HepG2 (cell line): Measurements from ENCODE around the gene PLEKHG2. TPM values are rescaled to one million over a fixed set of nuclear protein-coding genes. Genes with fewer than 3 reads are reported as not detected.

Experiments
- GTF3A ChIP-seq: sonication (generic); formaldehyde crosslinking; conservative IDR thresholded peaks from 2 replicates; pipeline ENCODE4 v1.4.0; 2020; ENCODE audit warnings: mild to moderate bottlenecking, missing genetic modification reagents
- GZF1 ChIP-seq: sonication (generic); formaldehyde crosslinking; IDR thresholded peaks from 2 replicates; pipeline ENCODE4 v1.5.1; 2020; ENCODE audit warnings: mild to moderate bottlenecking, missing genetic modification reagents
- PHF21A ChIP-seq: sonication (generic); formaldehyde crosslinking; IDR thresholded peaks from 2 replicates; pipeline ENCODE4 v1.5.0; 2020; ENCODE audit warnings: mild to moderate bottlenecking, missing genetic modification reagents
- POLR2G ChIP-seq: fragments of 200-400 bp; formaldehyde crosslinking; IDR thresholded peaks from 2 replicates; pipeline ENCODE4 v1.6.1; 2018; ENCODE audit warnings: mild to moderate bottlenecking, low read depth, low read length, moderate library complexity
- PTBP1 ChIP-seq: fragments of 200-400 bp; formaldehyde crosslinking; IDR thresholded peaks from 2 replicates; pipeline ENCODE4 v1.6.1; 2018; ENCODE audit warnings: low read length, low read depth; ENCODE audit not compliant: poor library complexity, severe bottlenecking
- RBAK ChIP-seq: sonication (generic); formaldehyde crosslinking; IDR thresholded peaks from 2 replicates; pipeline ENCODE4 v1.5.1; 2020; ENCODE audit warnings: mild to moderate bottlenecking, missing genetic modification reagents
- REL ChIP-seq: sonication (generic); formaldehyde crosslinking; conservative IDR thresholded peaks from 2 replicates; pipeline ENCODE4 v1.8.0; 2022; ENCODE audit warnings: mild to moderate bottlenecking, missing genetic modification reagents, moderate library complexity
- RFXANK ChIP-seq: IDR thresholded peaks from 2 replicates; pipeline ENCODE4 v1.6.1; 2016
- SKI ChIP-seq: fragments of 450-650 bp; IDR thresholded peaks from one replicate; pipeline ENCODE4 v1.6.1; 2018; ENCODE audit warnings: mild to moderate bottlenecking; ENCODE audit not compliant: partially characterized antibody
- ZBTB42 ChIP-seq: sonication (generic); formaldehyde crosslinking; IDR thresholded peaks from 2 replicates; pipeline ENCODE4 v1.5.0; 2020; ENCODE audit warnings: mild to moderate bottlenecking, missing genetic modification reagents
- ZNF225 ChIP-seq: sonication (generic); formaldehyde crosslinking; IDR thresholded peaks from 2 replicates; pipeline ENCODE4 v1.4.0; 2020; ENCODE audit warnings: mild to moderate bottlenecking, missing genetic modification reagents
- ZNF337 ChIP-seq: sonication (generic); formaldehyde crosslinking; IDR thresholded peaks from 2 replicates; pipeline ENCODE4 v1.5.1; 2020; ENCODE audit warnings: missing genetic modification reagents, low read depth, mild to moderate bottlenecking, borderline replicate concordance
- ZNF563 ChIP-seq: sonication (generic); formaldehyde crosslinking; IDR thresholded peaks from 2 replicates; pipeline ENCODE4 v1.8.0; 2022; ENCODE audit warnings: mild to moderate bottlenecking, moderate library complexity, missing genetic modification reagents
- ZNF737 ChIP-seq: sonication (generic); formaldehyde crosslinking; IDR thresholded peaks from 2 replicates; pipeline ENCODE4 v1.5.0; 2020; ENCODE audit warnings: missing genetic modification reagents, mild to moderate bottlenecking, borderline replicate concordance
- ZNF772 ChIP-seq: sonication (generic); formaldehyde crosslinking; IDR thresholded peaks from 2 replicates; pipeline ENCODE4 v1.5.0; 2020; ENCODE audit warnings: mild to moderate bottlenecking, missing genetic modification reagents
- ZNF839 ChIP-seq: sonication (generic); formaldehyde crosslinking; IDR thresholded peaks from 2 replicates; pipeline ENCODE4 v1.4.0; 2020; ENCODE audit warnings: missing genetic modification reagents, mild to moderate bottlenecking, borderline replicate concordance
- polyA plus RNA-seq, 8 experiments: library from polyadenylated mRNA; depleted of rRNA in 3 of 8; stranded (reverse) in 7 of 8; unstranded in 1 of 8; fragments of >200 nt; fragmentation: Illumina TruSeq in 4 of 8; extraction: Trizol in 4 of 8; gene quantifications; 2 replicates each; pipeline versions ENCODE4 v1.2.1 to v1.2.3, GENCODE V29; 2011 to 2016; ENCODE audit warnings: low read depth in 4 of 8, missing spikeins in 1 of 8, mixed read lengths in 1 of 8; ENCODE audit not compliant: insufficient read depth in 1 of 8
- total RNA-seq, 5 experiments: library from RNA; depleted of rRNA; stranded (reverse); fragments of >200 nt; fragmentation: Illumina TruSeq; extraction: Trizol; gene quantifications; 2 replicates each; pipeline ENCODE4 v1.2.3, GENCODE V29; 2016; ENCODE audit warnings: low read depth in 1 of 5
- TF ChIP-seq, protein P1 (sequence below): sonication (generic); formaldehyde crosslinking; IDR thresholded peaks from 2 replicates; pipeline ENCODE4 v1.4.0; 2020; ENCODE audit warnings: mild to moderate bottlenecking, missing genetic modification reagents
- TF ChIP-seq, protein P2 (sequence below): sonication (generic); formaldehyde crosslinking; conservative IDR thresholded peaks from 2 replicates; pipeline ENCODE4 v1.5.0; 2020; ENCODE audit warnings: missing genetic modification reagents
- TF ChIP-seq, protein P3 (sequence below), 2 experiments: fragments of 450-650 bp in 1 of 2; sonication (generic) in 1 of 2; formaldehyde crosslinking; IDR thresholded peaks; 2 replicates each; pipeline versions ENCODE4 v1.5.0 to v1.8.0; 2020 to 2022; ENCODE audit warnings: mild to moderate bottlenecking in 1 of 2, missing genetic modification reagents in 1 of 2
- TF ChIP-seq, protein P4 (sequence below): sonication (generic); formaldehyde crosslinking; IDR thresholded peaks from 2 replicates; pipeline ENCODE4 v1.4.0; 2020; ENCODE audit warnings: missing genetic modification reagents, borderline replicate concordance
- TF ChIP-seq, protein P5 (sequence below): sonication (generic); formaldehyde crosslinking; conservative IDR thresholded peaks from 2 replicates; pipeline ENCODE4 v1.8.0; 2022; ENCODE audit warnings: mild to moderate bottlenecking, moderate library complexity, missing genetic modification reagents

Gene PLEKHG2
- total and polyA plus RNA-seq, 2 of the 13 experiments (the other 11 are each of a cell fraction or from before 2014, with no cell fraction given) = 3.6 to 6.8 TPM

DNA sequence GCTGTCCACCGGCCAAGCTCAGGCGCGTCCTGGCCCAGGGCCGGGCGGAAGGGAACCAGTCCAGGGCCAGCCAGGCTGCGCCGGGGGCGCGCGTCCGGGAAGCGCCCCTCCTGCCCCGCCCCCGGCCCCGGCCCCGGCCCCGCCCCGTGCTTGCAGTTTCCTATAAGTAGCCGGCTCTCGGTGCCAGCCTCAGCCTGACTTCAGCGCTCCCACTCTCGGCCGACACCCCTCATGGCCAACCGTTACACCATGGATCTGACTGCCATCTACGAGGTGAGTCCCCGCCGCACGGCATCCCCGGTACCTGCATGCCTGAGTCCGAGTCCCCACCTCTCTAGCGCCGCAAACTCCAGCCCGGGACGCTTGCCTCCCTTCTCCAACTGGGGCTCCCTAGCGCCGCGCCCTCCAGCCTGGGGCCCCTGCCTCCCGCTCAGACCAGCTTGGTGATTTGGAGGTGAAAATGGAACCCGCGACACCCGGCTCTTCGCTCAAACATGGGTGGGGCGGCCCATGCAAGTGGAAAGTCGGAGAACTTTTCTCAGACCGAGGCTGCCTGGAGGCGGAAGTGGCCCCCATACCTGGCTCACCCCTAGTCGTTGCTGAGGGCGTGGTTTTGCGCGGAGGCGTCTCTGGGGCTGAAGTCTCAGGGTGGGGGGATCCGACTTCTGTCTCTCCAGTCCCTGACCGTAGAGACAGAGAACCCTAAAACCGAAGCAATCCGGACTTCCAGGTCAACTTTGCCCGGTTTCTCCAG is 5.6 kb upstream of the PLEKHG2 start, which contains the start of gene ZFP36 (continued):
- no peak for TF ChIP-seq GZF1 (CRISPR knock-in tag)
- no peak for TF ChIP-seq ZNF839 (CRISPR knock-in tag)
- peak; percentile 68; the same call in 1 of the 2 replicates for TF ChIP-seq ZNF563 (CRISPR knock-in tag)
- no peak for TF ChIP-seq PTBP1
- no peak for TF ChIP-seq ZNF337
- TF ChIP-seq, protein P1, sequence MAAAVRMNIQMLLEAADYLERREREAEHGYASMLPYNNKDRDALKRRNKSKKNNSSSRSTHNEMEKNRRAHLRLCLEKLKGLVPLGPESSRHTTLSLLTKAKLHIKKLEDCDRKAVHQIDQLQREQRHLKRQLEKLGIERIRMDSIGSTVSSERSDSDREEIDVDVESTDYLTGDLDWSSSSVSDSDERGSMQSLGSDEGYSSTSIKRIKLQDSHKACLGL = no peak
- TF ChIP-seq ZNF225 (CRISPR knock-in tag) = no peak
- no peak for TF ChIP-seq SKI
- peak; percentile 70 for TF ChIP-seq ZNF772 (CRISPR knock-in tag)
- no peak for TF ChIP-seq ZNF737 (CRISPR knock-in tag)
- TF ChIP-seq, protein P2, sequence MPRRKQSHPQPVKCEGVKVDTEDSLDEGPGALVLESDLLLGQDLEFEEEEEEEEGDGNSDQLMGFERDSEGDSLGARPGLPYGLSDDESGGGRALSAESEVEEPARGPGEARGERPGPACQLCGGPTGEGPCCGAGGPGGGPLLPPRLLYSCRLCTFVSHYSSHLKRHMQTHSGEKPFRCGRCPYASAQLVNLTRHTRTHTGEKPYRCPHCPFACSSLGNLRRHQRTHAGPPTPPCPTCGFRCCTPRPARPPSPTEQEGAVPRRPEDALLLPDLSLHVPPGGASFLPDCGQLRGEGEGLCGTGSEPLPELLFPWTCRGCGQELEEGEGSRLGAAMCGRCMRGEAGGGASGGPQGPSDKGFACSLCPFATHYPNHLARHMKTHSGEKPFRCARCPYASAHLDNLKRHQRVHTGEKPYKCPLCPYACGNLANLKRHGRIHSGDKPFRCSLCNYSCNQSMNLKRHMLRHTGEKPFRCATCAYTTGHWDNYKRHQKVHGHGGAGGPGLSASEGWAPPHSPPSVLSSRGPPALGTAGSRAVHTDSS = no peak
- no peak for TF ChIP-seq REL (CRISPR knock-in tag)
- TF ChIP-seq GTF3A (CRISPR knock-in tag) = no peak
- peak; percentile 97 for TF ChIP-seq POLR2G
- TF ChIP-seq, protein P3, sequence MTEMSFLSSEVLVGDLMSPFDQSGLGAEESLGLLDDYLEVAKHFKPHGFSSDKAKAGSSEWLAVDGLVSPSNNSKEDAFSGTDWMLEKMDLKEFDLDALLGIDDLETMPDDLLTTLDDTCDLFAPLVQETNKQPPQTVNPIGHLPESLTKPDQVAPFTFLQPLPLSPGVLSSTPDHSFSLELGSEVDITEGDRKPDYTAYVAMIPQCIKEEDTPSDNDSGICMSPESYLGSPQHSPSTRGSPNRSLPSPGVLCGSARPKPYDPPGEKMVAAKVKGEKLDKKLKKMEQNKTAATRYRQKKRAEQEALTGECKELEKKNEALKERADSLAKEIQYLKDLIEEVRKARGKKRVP (CRISPR knock-in tag; IDR thresholded peaks at IDR 0.05) = peak in 1 of 2 experiments; percentile 55; a peak in 1 of 4 replicates
- no peak for TF ChIP-seq RFXANK (CRISPR knock-in tag)
- peak; percentile 22; the same call in 1 of the 2 replicates for TF ChIP-seq ZBTB42
- TF ChIP-seq, protein P4, sequence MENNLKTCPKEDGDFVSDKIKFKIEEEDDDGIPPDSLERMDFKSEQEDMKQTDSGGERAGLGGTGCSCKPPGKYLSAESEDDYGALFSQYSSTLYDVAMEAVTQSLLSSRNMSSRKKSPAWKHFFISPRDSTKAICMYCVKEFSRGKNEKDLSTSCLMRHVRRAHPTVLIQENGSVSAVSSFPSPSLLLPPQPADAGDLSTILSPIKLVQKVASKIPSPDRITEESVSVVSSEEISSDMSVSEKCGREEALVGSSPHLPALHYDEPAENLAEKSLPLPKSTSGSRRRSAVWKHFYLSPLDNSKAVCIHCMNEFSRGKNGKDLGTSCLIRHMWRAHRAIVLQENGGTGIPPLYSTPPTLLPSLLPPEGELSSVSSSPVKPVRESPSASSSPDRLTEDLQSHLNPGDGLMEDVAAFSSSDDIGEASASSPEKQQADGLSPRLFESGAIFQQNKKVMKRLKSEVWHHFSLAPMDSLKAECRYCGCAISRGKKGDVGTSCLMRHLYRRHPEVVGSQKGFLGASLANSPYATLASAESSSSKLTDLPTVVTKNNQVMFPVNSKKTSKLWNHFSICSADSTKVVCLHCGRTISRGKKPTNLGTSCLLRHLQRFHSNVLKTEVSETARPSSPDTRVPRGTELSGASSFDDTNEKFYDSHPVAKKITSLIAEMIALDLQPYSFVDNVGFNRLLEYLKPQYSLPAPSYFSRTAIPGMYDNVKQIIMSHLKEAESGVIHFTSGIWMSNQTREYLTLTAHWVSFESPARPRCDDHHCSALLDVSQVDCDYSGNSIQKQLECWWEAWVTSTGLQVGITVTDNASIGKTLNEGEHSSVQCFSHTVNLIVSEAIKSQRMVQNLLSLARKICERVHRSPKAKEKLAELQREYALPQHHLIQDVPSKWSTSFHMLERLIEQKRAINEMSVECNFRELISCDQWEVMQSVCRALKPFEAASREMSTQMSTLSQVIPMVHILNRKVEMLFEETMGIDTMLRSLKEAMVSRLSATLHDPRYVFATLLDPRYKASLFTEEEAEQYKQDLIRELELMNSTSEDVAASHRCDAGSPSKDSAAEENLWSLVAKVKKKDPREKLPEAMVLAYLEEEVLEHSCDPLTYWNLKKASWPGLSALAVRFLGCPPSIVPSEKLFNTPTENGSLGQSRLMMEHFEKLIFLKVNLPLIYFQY (CRISPR knock-in tag) = no peak
- peak; percentile 54; the same call in 1 of the 2 replicates for TF ChIP-seq PHF21A (CRISPR knock-in tag)
- TF ChIP-seq, protein P5, sequence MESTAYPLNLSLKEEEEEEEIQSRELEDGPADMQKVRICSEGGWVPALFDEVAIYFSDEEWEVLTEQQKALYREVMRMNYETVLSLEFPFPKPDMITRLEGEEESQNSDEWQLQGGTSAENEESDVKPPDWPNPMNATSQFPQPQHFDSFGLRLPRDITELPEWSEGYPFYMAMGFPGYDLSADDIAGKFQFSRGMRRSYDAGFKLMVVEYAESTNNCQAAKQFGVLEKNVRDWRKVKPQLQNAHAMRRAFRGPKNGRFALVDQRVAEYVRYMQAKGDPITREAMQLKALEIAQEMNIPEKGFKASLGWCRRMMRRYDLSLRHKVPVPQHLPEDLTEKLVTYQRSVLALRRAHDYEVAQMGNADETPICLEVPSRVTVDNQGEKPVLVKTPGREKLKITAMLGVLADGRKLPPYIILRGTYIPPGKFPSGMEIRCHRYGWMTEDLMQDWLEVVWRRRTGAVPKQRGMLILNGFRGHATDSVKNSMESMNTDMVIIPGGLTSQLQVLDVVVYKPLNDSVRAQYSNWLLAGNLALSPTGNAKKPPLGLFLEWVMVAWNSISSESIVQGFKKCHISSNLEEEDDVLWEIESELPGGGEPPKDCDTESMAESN (CRISPR knock-in tag) = 0 out of 2 replicates have a peak, but pooled peaks have one; percentile 29
- no peak for TF ChIP-seq RBAK
